HEK293 (cell line): ENCODE data around the gene EIF4G3.

ENCODE experiments used
- CTCF ChIA-PET: fragments of 350-600 bp; formaldehyde crosslinking; extraction: SDS; loops from one replicate; lab custom pipeline; 2021; ENCODE audit warnings: antibody characterized with exemption; lab: Yijun Ruan, JAX
- POLR2A ChIA-PET: fragments of 300-600 bp; formaldehyde crosslinking; extraction: SDS; loops from one replicate; lab custom pipeline; 2020; ENCODE audit warnings: antibody characterized with exemption, inconsistent platforms; lab: Yijun Ruan, JAX
- H3K27ac ChIP-seq: fragments of 200-500 bp; sonication (Bioruptor generic); 2 replicates; pipeline ENCODE4 v1.5.1; 2014; ENCODE audit warnings: low read depth, low read length, control low read depth, inconsistent platforms; ENCODE audit errors: extremely low read depth
- H3K36me3 ChIP-seq, 2 experiments: fragments of 200-500 bp in 1 of 2; sonication (Bioruptor generic) in 1 of 2; 1 replicate in 1 of 2; 2 replicates in 1 of 2; pipeline ENCODE4 v1.5.1; 2014 to 2017; ENCODE audit warnings: inconsistent platforms in 2 of 2, low read length in 2 of 2; ENCODE audit not compliant: control insufficient read depth in 2 of 2, insufficient read depth in 1 of 2
- H3K4me1 ChIP-seq: fragments of 200-500 bp; sonication (Bioruptor generic); 2 replicates; pipeline ENCODE4 v1.5.1; 2014; ENCODE audit warnings: mild to moderate bottlenecking, low read length, inconsistent platforms; ENCODE audit not compliant: control insufficient read depth, insufficient read depth
- H3K4me3 ChIP-seq: 2 replicates; pipeline ENCODE4 v1.5.1; 2011; ENCODE audit warnings: low read depth, mild to moderate bottlenecking, control low read depth, low read length, moderate library complexity
- H3K9me3 ChIP-seq: fragments of 200-500 bp; sonication (Bioruptor generic); 2 replicates; pipeline ENCODE4 v1.5.1; 2014; ENCODE audit warnings: low read depth, low read length, inconsistent platforms; ENCODE audit not compliant: control insufficient read depth, insufficient read depth
- ATF2 ChIP-seq: fragments of 450-650 bp; formaldehyde crosslinking; IDR thresholded peaks from 2 replicates; pipeline ENCODE4 v1.5.1; 2016; ENCODE audit warnings: missing biosample characterization, missing genetic modification characterization, low read depth
- GLIS2 ChIP-seq: fragments of 450-650 bp; formaldehyde crosslinking; IDR thresholded peaks from 2 replicates; pipeline ENCODE4 v1.5.1; 2016; ENCODE audit warnings: missing biosample characterization, missing genetic modification characterization
- KLF1 ChIP-seq: fragments of 450-650 bp; formaldehyde crosslinking; IDR thresholded peaks from 2 replicates; pipeline ENCODE4 v1.5.1; 2016; ENCODE audit warnings: missing biosample characterization, missing genetic modification characterization
- KLF16 ChIP-seq: fragments of 450-650 bp; formaldehyde crosslinking; IDR thresholded peaks from 2 replicates; pipeline ENCODE4 v1.5.1; 2017; ENCODE audit warnings: missing biosample characterization, missing genetic modification characterization
- OSR2 ChIP-seq: fragments of 450-650 bp; formaldehyde crosslinking; IDR thresholded peaks from 2 replicates; pipeline ENCODE4 v1.5.1; 2016; ENCODE audit warnings: missing biosample characterization, missing genetic modification characterization
- YY1 ChIP-seq: fragments of 450-650 bp; formaldehyde crosslinking; IDR thresholded peaks from 2 replicates; pipeline ENCODE4 v1.5.1; 2018; ENCODE audit warnings: missing biosample characterization, missing genetic modification characterization
- ZBTB44 ChIP-seq: fragments of 450-650 bp; IDR thresholded peaks from 2 replicates; pipeline ENCODE4 v1.5.1; 2018; ENCODE audit warnings: missing biosample characterization, mild to moderate bottlenecking, missing genetic modification characterization
- ZBTB6 ChIP-seq: fragments of 450-650 bp; formaldehyde crosslinking; IDR thresholded peaks from 2 replicates; pipeline ENCODE4 v1.5.1; 2017; ENCODE audit warnings: missing biosample characterization, missing genetic modification characterization
- ZBTB7A ChIP-seq: fragments of 450-650 bp; formaldehyde crosslinking; IDR thresholded peaks from 2 replicates; pipeline ENCODE4 v1.5.1; 2016; ENCODE audit warnings: low read depth, missing biosample characterization, missing genetic modification characterization
- ZNF248 ChIP-seq: fragments of 450-650 bp; formaldehyde crosslinking; IDR thresholded peaks from 2 replicates; pipeline ENCODE4 v1.5.1; 2017; ENCODE audit warnings: missing biosample characterization, missing genetic modification characterization
- ZNF266 ChIP-seq: fragments of 450-650 bp; formaldehyde crosslinking; IDR thresholded peaks from 2 replicates; pipeline ENCODE4 v1.5.1; 2016; ENCODE audit warnings: missing biosample characterization, missing genetic modification characterization, low read depth
- ZNF335 ChIP-seq: fragments of 450-650 bp; formaldehyde crosslinking; conservative IDR thresholded peaks from 2 replicates; pipeline ENCODE4 v1.5.1; 2016; ENCODE audit warnings: missing biosample characterization, missing genetic modification characterization
- ZNF350 ChIP-seq: fragments of 450-650 bp; formaldehyde crosslinking; IDR thresholded peaks from 2 replicates; pipeline ENCODE4 v1.5.0; 2017; ENCODE audit warnings: missing biosample characterization, mild to moderate bottlenecking, missing genetic modification characterization
- ZNF362 ChIP-seq: fragments of 450-650 bp; formaldehyde crosslinking; IDR thresholded peaks from 2 replicates; pipeline ENCODE4 v1.5.1; 2016; ENCODE audit warnings: missing biosample characterization, missing genetic modification characterization
- ZNF394 ChIP-seq: fragments of 450-650 bp; formaldehyde crosslinking; IDR thresholded peaks from 2 replicates; pipeline ENCODE4 v1.5.1; 2016; ENCODE audit warnings: missing biosample characterization, missing genetic modification characterization, mild to moderate bottlenecking, moderate library complexity, borderline replicate concordance
- ZNF416 ChIP-seq: fragments of 450-650 bp; formaldehyde crosslinking; IDR thresholded peaks from 2 replicates; pipeline ENCODE4 v1.5.1; 2016; ENCODE audit warnings: missing biosample characterization, missing genetic modification characterization
- ZNF488 ChIP-seq: fragments of 450-650 bp; formaldehyde crosslinking; IDR thresholded peaks from 2 replicates; pipeline ENCODE4 v1.5.1; 2016; ENCODE audit warnings: missing biosample characterization, missing genetic modification characterization
- ZNF548 ChIP-seq: fragments of 450-650 bp; formaldehyde crosslinking; IDR thresholded peaks from 2 replicates; pipeline ENCODE4 v1.5.1; 2016; ENCODE audit warnings: missing biosample characterization, missing genetic modification characterization
- ZNF549 ChIP-seq: fragments of 450-650 bp; IDR thresholded peaks from 2 replicates; pipeline ENCODE4 v1.5.1; 2018; ENCODE audit warnings: missing biosample characterization, missing genetic modification characterization, mild to moderate bottlenecking, inconsistent platforms, moderate library complexity
- ZNF558 ChIP-seq: fragments of 450-650 bp; formaldehyde crosslinking; IDR thresholded peaks from 2 replicates; pipeline ENCODE4 v1.5.1; 2016; ENCODE audit warnings: missing biosample characterization, missing genetic modification characterization
- ZNF580 ChIP-seq: fragments of 450-650 bp; formaldehyde crosslinking; IDR thresholded peaks from 2 replicates; pipeline ENCODE4 v1.5.1; 2016; ENCODE audit warnings: missing biosample characterization, missing genetic modification characterization
- ZNF585B ChIP-seq: fragments of 450-650 bp; formaldehyde crosslinking; IDR thresholded peaks from 2 replicates; pipeline ENCODE4 v1.5.1; 2016; ENCODE audit warnings: missing biosample characterization, missing genetic modification characterization
- ZNF596 ChIP-seq: fragments of 450-650 bp; IDR thresholded peaks from 2 replicates; pipeline ENCODE4 v1.5.0; 2018; ENCODE audit warnings: missing biosample characterization, mild to moderate bottlenecking, missing genetic modification characterization, moderate library complexity
- ZNF621 ChIP-seq: fragments of 450-650 bp; formaldehyde crosslinking; IDR thresholded peaks from 2 replicates; pipeline ENCODE4 v1.5.1; 2017; ENCODE audit warnings: missing biosample characterization, missing genetic modification characterization
- ZNF660 ChIP-seq: fragments of 450-650 bp; IDR thresholded peaks from 2 replicates; pipeline ENCODE4 v1.5.1; 2018; ENCODE audit warnings: missing biosample characterization, mild to moderate bottlenecking, missing genetic modification characterization
- ZSCAN18 ChIP-seq: fragments of 450-650 bp; formaldehyde crosslinking; IDR thresholded peaks from 2 replicates; pipeline ENCODE4 v1.5.1; 2016; ENCODE audit warnings: missing biosample characterization, missing genetic modification characterization
- ZSCAN23 ChIP-seq: fragments of 450-650 bp; formaldehyde crosslinking; IDR thresholded peaks from 2 replicates; pipeline ENCODE4 v1.5.1; 2016; ENCODE audit warnings: missing biosample characterization, missing genetic modification characterization

The EIF4G3 gene

GRCh38 chr1:20847611-20848080 is 329.1 kb downstream of the EIF4G3 start:
- Histone ChIP-seq H3K27ac (no peak overlapping the region), H3K4me1 (no peaks in the 10 kb centered on the region)
- POLR2A ChIA-PET: no interaction called here
- TF ChIP-seq ZNF248 (tag by site-specific recombination) (no peak), KLF16 (tag by site-specific recombination) (no peak), ZSCAN23 (tag by site-specific recombination) (no peak), ZNF350 (tag by site-specific recombination) (no peak), ZNF548 (tag by site-specific recombination) (no peak), ZNF394 (tag by site-specific recombination) (no peak), ZNF585B (tag by site-specific recombination) (no peak), ZBTB7A (no peak), ZNF335 (tag by site-specific recombination) (no peak), KLF1 (tag by site-specific recombination) (no peak), ZNF660 (tag by site-specific recombination) (no peak), ZSCAN18 (tag by site-specific recombination) (no peak), ZBTB6 (tag by site-specific recombination) (no peak), ZNF362 (no peak), ZNF580 (tag by site-specific recombination) (no peak), ZNF558 (tag by site-specific recombination) (no peak), ZNF266 (tag by site-specific recombination) (no peak), ATF2 (no peak), OSR2 (tag by site-specific recombination) (no peak)
- TF ChIP-seq, all 188 proteins: peak for 0
- CTCF ChIA-PET: no interaction called here
- H3K9me3 ChIP-seq: no peaks in the 10 kb centered on the region
- peaks cover 39 to 90% of the 10 kb centered on the region in 2 experiments for H3K36me3 ChIP-seq
- no peak overlapping the region for H3K4me3 ChIP-seq

GRCh38 chr1:20846461-20847374 is 330.0 kb downstream of the EIF4G3 start:
- Histone ChIP-seq H3K9me3 (no peaks in the 10 kb centered on the region), H3K27ac (no peak overlapping the region), H3K36me3 (peaks cover 30 to 86% of the 10 kb centered on the region in 2 experiments), H3K4me3 (no peak overlapping the region), H3K4me1 (no peaks in the 10 kb centered on the region)
- ChIA-PET POLR2A (interaction anchor here (0.6 kb wide), 1 partner anchor 26 kb away, joined by 10 read pairs; no protein-coding TSS in a partner anchor), CTCF (no interaction called here)
- no peak for TF ChIP-seq YY1 (tag by site-specific recombination)
- TF ChIP-seq ZBTB44 (tag by site-specific recombination): 0 out of 2 replicates have a peak, but pooled peaks have one; percentile 25
- no peak for TF ChIP-seq ZNF416 (tag by site-specific recombination)
- TF ChIP-seq ZNF488: no peak
- 0 out of 2 replicates have a peak, but pooled peaks have one; percentile 22 for TF ChIP-seq ZNF549 (tag by site-specific recombination)
- TF ChIP-seq GLIS2 (tag by site-specific recombination): no peak
- TF ChIP-seq ZNF621 (tag by site-specific recombination): no peak
- no peak for TF ChIP-seq ZNF596 (tag by site-specific recombination)
